ENCODE measurements around the gene GALNT2.

Gene GALNT2

GRCh38 chr1:230189824-230190223, 122.8 kb downstream of the GALNT2 start:
- Histone ChIP-seq H3K9me2 (replicated peaks; ENCODE audit: low read depth, low read length) (no peaks in the 10 kb centered on the region), H3K4me2 (ENCODE audit: low read depth, low read length, poor library complexity, severe bottlenecking) (peak overlapping the region; percentile 95), H3K79me2 (ENCODE audit: insufficient read depth, low read length) (peaks cover 92% of the 10 kb centered on the region), H3K4me3 (ENCODE audit: low read length, poor library complexity, severe bottlenecking) (peak overlapping the region; percentile 73), H4K20me1 (ENCODE audit: insufficient read depth, low read length, poor library complexity, severe bottlenecking) (no peaks in the 10 kb centered on the region), H2AFZ (ENCODE audit: low read length) (no peak overlapping the region), H3K27me3 (ENCODE audit: insufficient read depth, low read length, poor library complexity, severe bottlenecking) (no peaks in the 10 kb centered on the region), H3F3A (ENCODE audit: low read depth) (peaks cover 16% of the 10 kb centered on the region), H3K9me3 (ENCODE audit: insufficient read depth, low read depth, low read length) (no peaks in the 10 kb centered on the region), H3K4me1 (ENCODE audit: insufficient read depth, low read length, poor library complexity, severe bottlenecking) (peaks cover 96% of the 10 kb centered on the region), H3K36me3 (ENCODE audit: insufficient read depth, low read length) (peaks cover 14% of the 10 kb centered on the region; the same call in 1 of the 2 replicates), H3K9ac (ENCODE audit: low read depth, low read length, poor library complexity, severe bottlenecking) (peak overlapping the region; percentile 92)
- no peak for TF ChIP-seq CTCF (conservative IDR thresholded peaks at IDR 0.05; ENCODE audit: low read length)
- no peak for TF ChIP-seq EZH2phosphoT487 (IDR thresholded peaks at IDR 0.05; ENCODE audit: borderline replicate concordance)

- TF ChIP-seq EZH2phosphoT487 (IDR thresholded peaks at IDR 0.05; ENCODE audit: borderline replicate concordance) = no peak
- TF ChIP-seq CTCF (conservative IDR thresholded peaks at IDR 0.05; ENCODE audit: low read length) = no peak
- H4K20me1 ChIP-seq (ENCODE audit: insufficient read depth, low read length, poor library complexity, severe bottlenecking) = no peaks in the 10 kb centered on the region
- peaks cover 9% of the 10 kb centered on the region for H3F3A ChIP-seq (ENCODE audit: low read depth)
- peak overlapping the region; percentile 95 for H3K4me2 ChIP-seq (ENCODE audit: low read depth, low read length, poor library complexity, severe bottlenecking)
- peaks cover 92% of the 10 kb centered on the region for H3K79me2 ChIP-seq (ENCODE audit: insufficient read depth, low read length)
- H3K9ac ChIP-seq (ENCODE audit: low read depth, low read length, poor library complexity, severe bottlenecking) = peak overlapping the region; percentile 92
- H2AFZ ChIP-seq (ENCODE audit: low read length) = no peak overlapping the region
- H3K9me3 ChIP-seq (ENCODE audit: insufficient read depth, low read depth, low read length) = no peaks in the 10 kb centered on the region
- peaks cover 96% of the 10 kb centered on the region for H3K4me1 ChIP-seq (ENCODE audit: insufficient read depth, low read length, poor library complexity, severe bottlenecking)
- H3K36me3 ChIP-seq (ENCODE audit: insufficient read depth, low read length) = peaks cover 14% of the 10 kb centered on the region; the same call in 1 of the 2 replicates
- H3K9me2 ChIP-seq (replicated peaks; ENCODE audit: low read depth, low read length) = no peaks in the 10 kb centered on the region
- H3K27me3 ChIP-seq (ENCODE audit: insufficient read depth, low read length, poor library complexity, severe bottlenecking) = no peaks in the 10 kb centered on the region
- H3K4me3 ChIP-seq (ENCODE audit: low read length, poor library complexity, severe bottlenecking) = peak overlapping the region; percentile 4
Observed at GRCh38 chr1:230191079-230191804, 124.2 kb downstream of the GALNT2 start.

GRCh38 chr1:230191855-230192254, 124.8 kb downstream of the GALNT2 start:
- Histone ChIP-seq H3K79me2 (ENCODE audit: insufficient read depth, low read length) (peaks cover 98% of the 10 kb centered on the region), H3K4me3 (ENCODE audit: low read length, poor library complexity, severe bottlenecking) (peak overlapping the region; percentile 4), H3K9me2 (replicated peaks; ENCODE audit: low read depth, low read length) (no peaks in the 10 kb centered on the region), H4K20me1 (ENCODE audit: insufficient read depth, low read length, poor library complexity, severe bottlenecking) (no peaks in the 10 kb centered on the region), H3K36me3 (ENCODE audit: insufficient read depth, low read length) (peaks cover 20% of the 10 kb centered on the region; the same call in 1 of the 2 replicates), H2AFZ (ENCODE audit: low read length) (no peak overlapping the region), H3F3A (ENCODE audit: low read depth) (peaks cover 4% of the 10 kb centered on the region; the same call in 1 of the 2 replicates), H3K27me3 (ENCODE audit: insufficient read depth, low read length, poor library complexity, severe bottlenecking) (no peaks in the 10 kb centered on the region), H3K4me1 (ENCODE audit: insufficient read depth, low read length, poor library complexity, severe bottlenecking) (peaks cover 97% of the 10 kb centered on the region), H3K4me2 (ENCODE audit: low read depth, low read length, poor library complexity, severe bottlenecking) (peak overlapping the region; percentile 95), H3K9me3 (ENCODE audit: insufficient read depth, low read depth, low read length) (no peaks in the 10 kb centered on the region), H3K9ac (ENCODE audit: low read depth, low read length, poor library complexity, severe bottlenecking) (peak overlapping the region; percentile 92)
- TF ChIP-seq EZH2phosphoT487 (IDR thresholded peaks at IDR 0.05; ENCODE audit: borderline replicate concordance) (no peak), CTCF (conservative IDR thresholded peaks at IDR 0.05; ENCODE audit: low read length) (no peak)
